HEK293 (cell line): ENCODE results near the gene ZGPAT.
"Not testable (repeated sequence)": the region's sequence is repeated elsewhere in the genome, so short reads cannot be mapped to it uniquely, and the experiment has no call there.

Experiments
- SETDB1 ChIP-seq: IDR thresholded peaks from one replicate; pipeline ENCODE4 v1.6.1; 2017; ENCODE audit warnings: mild to moderate bottlenecking, low read length, moderate library complexity, mixed read lengths; ENCODE audit not compliant: insufficient read length
- ZBTB7A ChIP-seq: fragments of 450-650 bp; formaldehyde crosslinking; IDR thresholded peaks from 2 replicates; pipeline ENCODE4 v1.5.1; 2016; ENCODE audit warnings: low read depth, missing biosample characterization, missing genetic modification characterization
- ZNF184 ChIP-seq: fragments of 450-650 bp; IDR thresholded peaks from 2 replicates; pipeline ENCODE4 v1.5.1; 2018; ENCODE audit warnings: missing biosample characterization, mild to moderate bottlenecking, missing genetic modification characterization
- ZNF433 ChIP-seq: fragments of 450-650 bp; formaldehyde crosslinking; IDR thresholded peaks from 2 replicates; pipeline ENCODE4 v1.5.1; 2016; ENCODE audit warnings: missing biosample characterization, missing genetic modification characterization, low read depth
- ZNF548 ChIP-seq: fragments of 450-650 bp; formaldehyde crosslinking; IDR thresholded peaks from 2 replicates; pipeline ENCODE4 v1.5.1; 2016; ENCODE audit warnings: missing biosample characterization, missing genetic modification characterization
- ZNF561 ChIP-seq: fragments of 450-650 bp; IDR thresholded peaks from 2 replicates; pipeline ENCODE4 v1.5.1; 2018; ENCODE audit warnings: missing biosample characterization, missing genetic modification characterization, borderline replicate concordance
- ZSCAN18 ChIP-seq: fragments of 450-650 bp; formaldehyde crosslinking; IDR thresholded peaks from 2 replicates; pipeline ENCODE4 v1.5.1; 2016; ENCODE audit warnings: missing biosample characterization, missing genetic modification characterization
- TF ChIP-seq, protein P1 (sequence below): fragments of 450-650 bp; formaldehyde crosslinking; IDR thresholded peaks from 2 replicates; pipeline ENCODE4 v1.5.1; 2016; ENCODE audit warnings: missing biosample characterization, missing genetic modification characterization
- TF ChIP-seq, protein P2 (sequence below): IDR thresholded peaks from 2 replicates; pipeline ENCODE4 v1.6.1; 2011; ENCODE audit warnings: mild to moderate bottlenecking, low read depth, low read length, borderline replicate concordance

DNA sequence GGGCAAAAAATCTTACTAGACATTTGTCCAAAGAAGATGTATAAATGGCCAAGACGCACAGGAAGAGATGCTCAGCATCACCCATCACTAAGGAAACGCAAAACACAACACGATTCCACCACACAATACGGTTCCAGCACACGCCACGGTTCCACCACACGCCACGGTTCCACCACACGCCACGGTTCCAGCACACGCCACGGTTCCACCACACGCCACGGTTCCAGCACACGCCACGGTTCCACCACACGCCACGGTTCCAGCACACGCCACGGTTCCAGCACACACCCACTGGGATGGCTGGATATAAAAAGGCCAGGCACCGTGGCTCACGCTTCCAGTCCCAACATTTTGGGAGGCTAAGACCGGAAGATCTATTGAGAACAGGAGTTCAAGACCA is 69.0 kb downstream of the ZGPAT start:
- TF ChIP-seq, protein P1, sequence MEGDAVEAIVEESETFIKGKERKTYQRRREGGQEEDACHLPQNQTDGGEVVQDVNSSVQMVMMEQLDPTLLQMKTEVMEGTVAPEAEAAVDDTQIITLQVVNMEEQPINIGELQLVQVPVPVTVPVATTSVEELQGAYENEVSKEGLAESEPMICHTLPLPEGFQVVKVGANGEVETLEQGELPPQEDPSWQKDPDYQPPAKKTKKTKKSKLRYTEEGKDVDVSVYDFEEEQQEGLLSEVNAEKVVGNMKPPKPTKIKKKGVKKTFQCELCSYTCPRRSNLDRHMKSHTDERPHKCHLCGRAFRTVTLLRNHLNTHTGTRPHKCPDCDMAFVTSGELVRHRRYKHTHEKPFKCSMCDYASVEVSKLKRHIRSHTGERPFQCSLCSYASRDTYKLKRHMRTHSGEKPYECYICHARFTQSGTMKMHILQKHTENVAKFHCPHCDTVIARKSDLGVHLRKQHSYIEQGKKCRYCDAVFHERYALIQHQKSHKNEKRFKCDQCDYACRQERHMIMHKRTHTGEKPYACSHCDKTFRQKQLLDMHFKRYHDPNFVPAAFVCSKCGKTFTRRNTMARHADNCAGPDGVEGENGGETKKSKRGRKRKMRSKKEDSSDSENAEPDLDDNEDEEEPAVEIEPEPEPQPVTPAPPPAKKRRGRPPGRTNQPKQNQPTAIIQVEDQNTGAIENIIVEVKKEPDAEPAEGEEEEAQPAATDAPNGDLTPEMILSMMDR (tag by site-specific recombination): not testable (repeated sequence)
- TF ChIP-seq ZNF561; ZNF433 (tag by site-specific recombination); ZSCAN18 (tag by site-specific recombination); ZNF184 (tag by site-specific recombination); ZNF548 (tag by site-specific recombination); SETDB1; ZBTB7A (tag by site-specific recombination): not testable (repeated sequence)
- TF ChIP-seq, protein P2, sequence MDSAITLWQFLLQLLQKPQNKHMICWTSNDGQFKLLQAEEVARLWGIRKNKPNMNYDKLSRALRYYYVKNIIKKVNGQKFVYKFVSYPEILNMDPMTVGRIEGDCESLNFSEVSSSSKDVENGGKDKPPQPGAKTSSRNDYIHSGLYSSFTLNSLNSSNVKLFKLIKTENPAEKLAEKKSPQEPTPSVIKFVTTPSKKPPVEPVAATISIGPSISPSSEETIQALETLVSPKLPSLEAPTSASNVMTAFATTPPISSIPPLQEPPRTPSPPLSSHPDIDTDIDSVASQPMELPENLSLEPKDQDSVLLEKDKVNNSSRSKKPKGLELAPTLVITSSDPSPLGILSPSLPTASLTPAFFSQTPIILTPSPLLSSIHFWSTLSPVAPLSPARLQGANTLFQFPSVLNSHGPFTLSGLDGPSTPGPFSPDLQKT: not testable (repeated sequence)
